Measurements from ENCODE around the gene MSRB3. TPM values are rescaled to one million over a fixed set of nuclear protein-coding genes. Genes with fewer than 3 reads are reported as not detected.

The MSRB3 gene
- total and polyA plus RNA-seq, 10 of the 15 experiments (the other 5 are each of a cell fraction or from before 2014, with no cell fraction given): 0.07 to 2.7 (median 1.3) TPM

DNA sequence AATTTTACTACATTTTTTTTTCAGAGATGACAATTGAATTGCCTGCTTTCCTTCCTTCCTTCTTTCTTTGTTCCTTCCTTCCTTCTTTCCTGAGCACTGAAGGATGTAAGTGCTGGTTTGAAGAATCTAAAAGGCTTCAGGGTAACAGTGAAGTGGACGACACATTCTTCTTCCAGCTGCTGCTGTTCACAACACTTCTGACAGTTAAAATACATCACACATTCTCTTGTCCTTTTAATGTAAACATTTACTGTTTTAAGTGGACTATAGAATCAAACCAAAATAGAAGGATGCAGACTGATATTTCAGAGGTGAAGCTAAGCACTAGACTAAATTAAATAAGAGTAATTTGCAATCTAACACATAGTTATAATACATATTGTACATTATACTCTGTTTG is 151.5 kb downstream of the MSRB3 start:
- H3K27me3 ChIP-seq (replicated peaks in 1 of 2; ENCODE audit: control insufficient read depth in 2 of 2, insufficient read depth in 2 of 2, low read length in 1 of 2): no peaks in the 10 kb centered on the region
- H4K20me1 ChIP-seq (ENCODE audit: control insufficient read depth, insufficient read depth): no peaks in the 10 kb centered on the region
- in situ Hi-C loops (cut with MboI): no loop called here
- FAIRE-seq (no peak), ATAC-seq (no peak), DNase-seq (ENCODE audit: low read depth, low spot score) (no peak)
- no peak overlapping the region for H2AFZ ChIP-seq (ENCODE audit: control insufficient read depth, low read depth, low read length)
- ChIA-PET RAD21 (ENCODE audit: unreplicated experiment) (no interaction called here), POLR2A (no interaction called here), SMC1A (ENCODE audit: uncharacterized antibody, unreplicated experiment) (no interaction called here), CTCF (no interaction called here)
- intact Hi-C loops (cut with micrococcal nuclease; ENCODE audit: unreplicated experiment): no loop called here
- no peaks in the 10 kb centered on the region for H3K36me3 ChIP-seq (ENCODE audit: control insufficient read depth in 2 of 2, insufficient read depth in 2 of 2, low read length in 1 of 2)
- no peaks in the 10 kb centered on the region for H3K4me1 ChIP-seq (ENCODE audit: control insufficient read depth, insufficient read depth, low read length)
- H3K27ac ChIP-seq (ENCODE audit: control insufficient read depth, insufficient read depth): no peak overlapping the region
- H3K9ac ChIP-seq (ENCODE audit: control insufficient read depth, insufficient read depth, low read length): no peak overlapping the region
- no peaks in the 10 kb centered on the region for H3K79me2 ChIP-seq (ENCODE audit: control insufficient read depth, insufficient read depth, low read length)
- H3K4me2 ChIP-seq (ENCODE audit: control insufficient read depth, insufficient read depth): no peak overlapping the region
- H3K9me3 ChIP-seq (replicated peaks; ENCODE audit: control insufficient read depth, insufficient read depth, low read length): no peaks in the 10 kb centered on the region
- BruUV-seq (replicated peaks): no TSS peak
- WGBS (ENCODE audit: insufficient coverage, insufficient replicate concordance, low lambda C conversion rate, missing lambda C conversion rate): 0% methylated on average over 1 of the region's 1 CpG
- H3K4me3 ChIP-seq: no peak overlapping the region
- TF ChIP-seq CHD1 (IDR thresholded peaks at IDR 0.05; ENCODE audit: low read depth, low read length): no peak
- TF ChIP-seq, protein P1, sequence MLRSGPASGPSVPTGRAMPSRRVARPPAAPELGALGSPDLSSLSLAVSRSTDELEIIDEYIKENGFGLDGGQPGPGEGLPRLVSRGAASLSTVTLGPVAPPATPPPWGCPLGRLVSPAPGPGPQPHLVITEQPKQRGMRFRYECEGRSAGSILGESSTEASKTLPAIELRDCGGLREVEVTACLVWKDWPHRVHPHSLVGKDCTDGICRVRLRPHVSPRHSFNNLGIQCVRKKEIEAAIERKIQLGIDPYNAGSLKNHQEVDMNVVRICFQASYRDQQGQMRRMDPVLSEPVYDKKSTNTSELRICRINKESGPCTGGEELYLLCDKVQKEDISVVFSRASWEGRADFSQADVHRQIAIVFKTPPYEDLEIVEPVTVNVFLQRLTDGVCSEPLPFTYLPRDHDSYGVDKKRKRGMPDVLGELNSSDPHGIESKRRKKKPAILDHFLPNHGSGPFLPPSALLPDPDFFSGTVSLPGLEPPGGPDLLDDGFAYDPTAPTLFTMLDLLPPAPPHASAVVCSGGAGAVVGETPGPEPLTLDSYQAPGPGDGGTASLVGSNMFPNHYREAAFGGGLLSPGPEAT (IDR thresholded peaks at IDR 0.05; ENCODE audit: low read depth): no peak
- no peak for TF ChIP-seq WRNIP1 (IDR thresholded peaks at IDR 0.05; ENCODE audit: borderline replicate concordance, low read depth, low read length)
- no peak for TF ChIP-seq CHD2 (IDR thresholded peaks at IDR 0.05; ENCODE audit: borderline replicate concordance, low read depth, low read length)
- no peak for TF ChIP-seq GATAD2B (conservative IDR thresholded peaks at IDR 0.05; ENCODE audit: low read depth)
- no peak for TF ChIP-seq STAT3 (IDR thresholded peaks at IDR 0.05; ENCODE audit: low read depth, low read length)
- TF ChIP-seq NR2F1 (conservative IDR thresholded peaks at IDR 0.05): no peak
- no peak for TF ChIP-seq ATF3 (IDR thresholded peaks at IDR 0.05; ENCODE audit: borderline replicate concordance, extremely low read depth, low read depth, low read length)
- TF ChIP-seq, protein P2, sequence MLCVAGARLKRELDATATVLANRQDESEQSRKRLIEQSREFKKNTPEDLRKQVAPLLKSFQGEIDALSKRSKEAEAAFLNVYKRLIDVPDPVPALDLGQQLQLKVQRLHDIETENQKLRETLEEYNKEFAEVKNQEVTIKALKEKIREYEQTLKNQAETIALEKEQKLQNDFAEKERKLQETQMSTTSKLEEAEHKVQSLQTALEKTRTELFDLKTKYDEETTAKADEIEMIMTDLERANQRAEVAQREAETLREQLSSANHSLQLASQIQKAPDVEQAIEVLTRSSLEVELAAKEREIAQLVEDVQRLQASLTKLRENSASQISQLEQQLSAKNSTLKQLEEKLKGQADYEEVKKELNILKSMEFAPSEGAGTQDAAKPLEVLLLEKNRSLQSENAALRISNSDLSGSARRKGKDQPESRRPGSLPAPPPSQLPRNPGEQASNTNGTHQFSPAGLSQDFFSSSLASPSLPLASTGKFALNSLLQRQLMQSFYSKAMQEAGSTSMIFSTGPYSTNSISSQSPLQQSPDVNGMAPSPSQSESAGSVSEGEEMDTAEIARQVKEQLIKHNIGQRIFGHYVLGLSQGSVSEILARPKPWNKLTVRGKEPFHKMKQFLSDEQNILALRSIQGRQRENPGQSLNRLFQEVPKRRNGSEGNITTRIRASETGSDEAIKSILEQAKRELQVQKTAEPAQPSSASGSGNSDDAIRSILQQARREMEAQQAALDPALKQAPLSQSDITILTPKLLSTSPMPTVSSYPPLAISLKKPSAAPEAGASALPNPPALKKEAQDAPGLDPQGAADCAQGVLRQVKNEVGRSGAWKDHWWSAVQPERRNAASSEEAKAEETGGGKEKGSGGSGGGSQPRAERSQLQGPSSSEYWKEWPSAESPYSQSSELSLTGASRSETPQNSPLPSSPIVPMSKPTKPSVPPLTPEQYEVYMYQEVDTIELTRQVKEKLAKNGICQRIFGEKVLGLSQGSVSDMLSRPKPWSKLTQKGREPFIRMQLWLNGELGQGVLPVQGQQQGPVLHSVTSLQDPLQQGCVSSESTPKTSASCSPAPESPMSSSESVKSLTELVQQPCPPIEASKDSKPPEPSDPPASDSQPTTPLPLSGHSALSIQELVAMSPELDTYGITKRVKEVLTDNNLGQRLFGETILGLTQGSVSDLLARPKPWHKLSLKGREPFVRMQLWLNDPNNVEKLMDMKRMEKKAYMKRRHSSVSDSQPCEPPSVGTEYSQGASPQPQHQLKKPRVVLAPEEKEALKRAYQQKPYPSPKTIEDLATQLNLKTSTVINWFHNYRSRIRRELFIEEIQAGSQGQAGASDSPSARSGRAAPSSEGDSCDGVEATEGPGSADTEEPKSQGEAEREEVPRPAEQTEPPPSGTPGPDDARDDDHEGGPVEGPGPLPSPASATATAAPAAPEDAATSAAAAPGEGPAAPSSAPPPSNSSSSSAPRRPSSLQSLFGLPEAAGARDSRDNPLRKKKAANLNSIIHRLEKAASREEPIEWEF (IDR thresholded peaks at IDR 0.05; ENCODE audit: insufficient replicate concordance, low read depth, low read length): no peak
- TF ChIP-seq CREB1 (IDR thresholded peaks at IDR 0.05; ENCODE audit: low read depth): no peak
- TF ChIP-seq, protein P3, sequence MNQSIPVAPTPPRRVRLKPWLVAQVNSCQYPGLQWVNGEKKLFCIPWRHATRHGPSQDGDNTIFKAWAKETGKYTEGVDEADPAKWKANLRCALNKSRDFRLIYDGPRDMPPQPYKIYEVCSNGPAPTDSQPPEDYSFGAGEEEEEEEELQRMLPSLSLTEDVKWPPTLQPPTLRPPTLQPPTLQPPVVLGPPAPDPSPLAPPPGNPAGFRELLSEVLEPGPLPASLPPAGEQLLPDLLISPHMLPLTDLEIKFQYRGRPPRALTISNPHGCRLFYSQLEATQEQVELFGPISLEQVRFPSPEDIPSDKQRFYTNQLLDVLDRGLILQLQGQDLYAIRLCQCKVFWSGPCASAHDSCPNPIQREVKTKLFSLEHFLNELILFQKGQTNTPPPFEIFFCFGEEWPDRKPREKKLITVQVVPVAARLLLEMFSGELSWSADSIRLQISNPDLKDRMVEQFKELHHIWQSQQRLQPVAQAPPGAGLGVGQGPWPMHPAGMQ (IDR thresholded peaks at IDR 0.05; ENCODE audit: borderline replicate concordance): no peak
- TF ChIP-seq, protein P4, sequence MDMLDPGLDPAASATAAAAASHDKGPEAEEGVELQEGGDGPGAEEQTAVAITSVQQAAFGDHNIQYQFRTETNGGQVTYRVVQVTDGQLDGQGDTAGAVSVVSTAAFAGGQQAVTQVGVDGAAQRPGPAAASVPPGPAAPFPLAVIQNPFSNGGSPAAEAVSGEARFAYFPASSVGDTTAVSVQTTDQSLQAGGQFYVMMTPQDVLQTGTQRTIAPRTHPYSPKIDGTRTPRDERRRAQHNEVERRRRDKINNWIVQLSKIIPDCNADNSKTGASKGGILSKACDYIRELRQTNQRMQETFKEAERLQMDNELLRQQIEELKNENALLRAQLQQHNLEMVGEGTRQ (IDR thresholded peaks at IDR 0.05; ENCODE audit: borderline replicate concordance, low read depth, low read length): no peak
- TF ChIP-seq RCOR1 (conservative IDR thresholded peaks at IDR 0.05; ENCODE audit: low read depth, low read length): no peak
- no peak for TF ChIP-seq JUND (IDR thresholded peaks at IDR 0.05; ENCODE audit: low read depth, low read length)
- no peak for TF ChIP-seq CREM (IDR thresholded peaks at IDR 0.05; ENCODE audit: low read depth)
- TF ChIP-seq CBFB (IDR thresholded peaks at IDR 0.05; ENCODE audit: low read depth): no peak

Measured in GM12878 (cell line).